GM21381 (cell line): ENCODE measurements around the gene THAP10.

Experiments
- ATAC-seq: cut with Tn5 transposase; IDR thresholded peaks from one replicate; pipeline ENCODE4 v1.9.1; 2021; ENCODE audit warnings: mild to moderate bottlenecking, moderate library complexity; ENCODE audit not compliant: unreplicated experiment

THAP10 gene

GRCh38 chr15:70854666-70854976 lies 37.6 kb downstream of the THAP10 start:
- no peak for ATAC-seq

- no peak for ATAC-seq
Measured at GRCh38 chr15:70853973-70854665, 38.1 kb downstream of the THAP10 start, which contains the start of gene LARP6. TSS of gene LARP6 (minus strand) at chr15:70854157. CDS start at chr15:70854088, 69 bp downstream.

- no peak for ATAC-seq
Measured at GRCh38 chr15:70853318-70853972, 38.8 kb downstream of the THAP10 start.

- no peak for ATAC-seq
Measured at GRCh38 chr15:70852501-70853317, 39.5 kb downstream of the THAP10 start.

- no peak for ATAC-seq
Measured at GRCh38 chr15:70851889-70852288, 40.3 kb downstream of the THAP10 start.

- ATAC-seq, result no peak
Measured at GRCh38 chr15:70845602-70846360, 46.5 kb downstream of the THAP10 start.

- no peak for ATAC-seq
Measured at GRCh38 chr15:70837476-70837875, 54.8 kb downstream of the THAP10 start.

GRCh38 chr15:70835841-70836240 lies 56.4 kb downstream of the THAP10 start:
- ATAC-seq, result no peak

GRCh38 chr15:70835415-70835814 lies 56.8 kb downstream of the THAP10 start:
- no peak for ATAC-seq

- ATAC-seq, result no peak
Measured at GRCh38 chr15:70834999-70835398, 57.2 kb downstream of the THAP10 start.

- no peak for ATAC-seq
Measured at GRCh38 chr15:70833861-70834765, 58.1 kb downstream of the THAP10 start.

GRCh38 chr15:70833422-70833821 lies 58.8 kb downstream of the THAP10 start:
- no peak for ATAC-seq

- ATAC-seq, result no peak
Measured at GRCh38 chr15:70832176-70832575, 60.1 kb downstream of the THAP10 start.
